Measurements from ENCODE around the gene UNC5C.

DNA sequence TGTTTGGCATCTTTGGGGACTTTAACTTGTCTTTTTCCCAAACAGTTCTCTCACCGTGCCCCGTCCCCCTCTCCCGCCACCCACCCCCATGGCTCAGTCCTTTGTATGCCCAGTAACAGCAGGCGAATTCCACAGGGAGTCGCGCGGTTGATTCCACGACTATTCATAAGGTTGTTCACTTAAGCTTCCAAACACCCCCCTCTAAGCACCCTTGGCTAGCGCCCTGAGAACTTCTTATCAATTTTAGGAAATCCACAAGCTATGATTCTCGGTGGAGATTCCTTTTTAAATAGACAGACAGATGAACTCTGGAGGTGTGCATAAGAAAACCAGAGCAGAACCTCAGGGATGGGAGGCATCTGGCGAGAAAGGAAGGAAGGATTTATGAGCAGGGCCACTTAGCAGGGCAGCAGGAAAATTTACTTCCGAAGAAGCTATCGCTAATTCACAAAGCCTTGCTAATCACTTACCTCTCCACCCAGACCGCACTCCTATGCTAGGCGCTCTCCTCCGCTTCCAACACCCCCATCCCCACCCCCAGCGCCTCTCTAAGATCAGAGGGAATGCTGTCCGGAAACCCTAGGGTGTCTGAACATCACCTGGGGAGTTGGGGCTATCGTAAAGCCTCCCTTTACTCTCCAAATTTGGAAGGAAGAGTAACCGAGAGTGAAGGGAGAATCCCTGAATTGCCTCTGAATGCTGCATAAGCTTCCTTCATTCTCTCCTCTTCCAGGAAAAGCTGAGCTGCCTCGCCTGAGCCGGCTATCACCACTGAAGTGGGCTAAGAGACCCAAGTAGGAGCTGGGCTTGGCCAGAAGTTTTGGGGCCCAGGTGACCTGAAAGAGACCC, 1.7 kb downstream of the UNC5C start:
- no peak for TF ChIP-seq POLR2AphosphoS5 (IDR thresholded peaks at IDR 0.05)
- TF ChIP-seq, protein P1, sequence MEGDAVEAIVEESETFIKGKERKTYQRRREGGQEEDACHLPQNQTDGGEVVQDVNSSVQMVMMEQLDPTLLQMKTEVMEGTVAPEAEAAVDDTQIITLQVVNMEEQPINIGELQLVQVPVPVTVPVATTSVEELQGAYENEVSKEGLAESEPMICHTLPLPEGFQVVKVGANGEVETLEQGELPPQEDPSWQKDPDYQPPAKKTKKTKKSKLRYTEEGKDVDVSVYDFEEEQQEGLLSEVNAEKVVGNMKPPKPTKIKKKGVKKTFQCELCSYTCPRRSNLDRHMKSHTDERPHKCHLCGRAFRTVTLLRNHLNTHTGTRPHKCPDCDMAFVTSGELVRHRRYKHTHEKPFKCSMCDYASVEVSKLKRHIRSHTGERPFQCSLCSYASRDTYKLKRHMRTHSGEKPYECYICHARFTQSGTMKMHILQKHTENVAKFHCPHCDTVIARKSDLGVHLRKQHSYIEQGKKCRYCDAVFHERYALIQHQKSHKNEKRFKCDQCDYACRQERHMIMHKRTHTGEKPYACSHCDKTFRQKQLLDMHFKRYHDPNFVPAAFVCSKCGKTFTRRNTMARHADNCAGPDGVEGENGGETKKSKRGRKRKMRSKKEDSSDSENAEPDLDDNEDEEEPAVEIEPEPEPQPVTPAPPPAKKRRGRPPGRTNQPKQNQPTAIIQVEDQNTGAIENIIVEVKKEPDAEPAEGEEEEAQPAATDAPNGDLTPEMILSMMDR (IDR thresholded peaks at IDR 0.05): no peak
- TF ChIP-seq POLR2A (IDR thresholded peaks at IDR 0.05): no peak
- TF ChIP-seq EP300 (IDR thresholded peaks at IDR 0.05): no peak
